Activated CD4-positive, CD25-positive, alpha-beta regulatory T cell treated with anti-CD3 and anti-CD28 coated beads, Interleukin-2, amount 50 U/mL, for 16 hours (primary cell): ENCODE measurements around the gene MAD1L1.
"Not testable (repeated sequence)": the region's sequence is repeated elsewhere in the genome, so short reads cannot be mapped to it uniquely, and the experiment has no call there.

ENCODE experiments used
- DNase-seq: peaks from one replicate; pipeline ENCODE4 v3.0.0-alpha.2; 2020; ENCODE audit warnings: low read depth, low spot score

MAD1L1 gene

GRCh38 chr7:1885465-1886226 lies 347.1 kb downstream of the MAD1L1 start:
- no peak for DNase-seq

GRCh38 chr7:1884583-1885350 lies 348.0 kb downstream of the MAD1L1 start:
- no peak for DNase-seq

DNA sequence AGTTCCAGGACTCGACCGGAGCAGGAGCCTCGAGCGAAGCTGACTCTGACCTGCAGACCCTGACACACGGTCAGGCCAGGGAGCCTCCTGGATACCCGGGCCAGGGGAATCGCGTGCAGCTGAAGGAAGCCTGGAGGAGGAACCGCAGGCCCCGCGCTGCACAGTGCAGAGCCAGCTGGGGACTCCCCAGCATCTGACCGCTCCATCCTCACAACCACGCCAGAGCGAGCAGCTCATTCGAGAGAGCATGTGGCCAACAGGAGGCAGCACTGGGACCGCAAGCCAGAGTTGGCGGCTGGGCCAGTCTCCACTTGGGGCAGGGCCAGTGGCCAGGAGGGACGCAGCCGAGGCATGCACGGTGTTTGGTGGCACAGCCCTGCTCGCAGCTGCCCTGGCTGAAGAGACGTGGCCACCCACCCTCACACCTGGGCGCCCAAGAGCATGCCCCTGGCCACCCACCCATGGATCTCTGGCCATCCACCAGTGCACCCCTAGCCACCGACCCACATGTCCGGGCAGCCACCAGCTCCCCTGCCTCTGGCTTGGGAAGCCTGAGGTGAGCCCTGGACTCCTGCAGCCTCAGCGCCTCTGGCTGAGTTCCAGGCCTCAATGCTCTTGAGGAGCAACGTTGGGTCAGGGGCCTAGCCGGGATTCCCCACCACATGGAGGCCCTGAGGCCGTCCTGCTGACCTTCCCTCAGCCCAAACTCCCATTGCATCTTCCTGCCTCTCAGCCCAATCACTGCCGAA lies 348.7 kb downstream of the MAD1L1 start:
- no peak for DNase-seq

- DNase-seq: no peak
Measured at GRCh38 chr7:1883031-1883761, 349.5 kb downstream of the MAD1L1 start.

- DNase-seq: no peak
Measured at GRCh38 chr7:1882451-1882850, 350.3 kb downstream of the MAD1L1 start.

DNA sequence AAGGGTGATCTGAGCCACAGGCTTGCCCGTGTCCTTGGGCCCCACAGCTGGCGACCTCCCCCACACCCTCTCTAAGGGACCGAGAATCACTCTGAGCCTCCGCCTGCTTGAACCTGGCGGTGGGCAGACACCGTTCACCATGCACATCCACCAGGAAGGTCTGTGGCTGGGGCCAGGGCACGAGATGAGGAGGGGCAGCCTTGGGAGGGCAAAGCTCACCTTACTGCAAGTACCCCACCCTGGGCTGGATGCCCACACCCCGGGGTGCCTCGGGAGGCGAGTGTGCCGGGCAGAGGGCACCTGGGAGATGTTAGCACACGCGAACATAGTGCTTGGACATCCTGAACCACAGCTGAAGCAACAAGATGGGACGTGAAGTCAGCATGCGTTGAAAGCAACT lies 350.8 kb downstream of the MAD1L1 start:
- no peak for DNase-seq

DNA sequence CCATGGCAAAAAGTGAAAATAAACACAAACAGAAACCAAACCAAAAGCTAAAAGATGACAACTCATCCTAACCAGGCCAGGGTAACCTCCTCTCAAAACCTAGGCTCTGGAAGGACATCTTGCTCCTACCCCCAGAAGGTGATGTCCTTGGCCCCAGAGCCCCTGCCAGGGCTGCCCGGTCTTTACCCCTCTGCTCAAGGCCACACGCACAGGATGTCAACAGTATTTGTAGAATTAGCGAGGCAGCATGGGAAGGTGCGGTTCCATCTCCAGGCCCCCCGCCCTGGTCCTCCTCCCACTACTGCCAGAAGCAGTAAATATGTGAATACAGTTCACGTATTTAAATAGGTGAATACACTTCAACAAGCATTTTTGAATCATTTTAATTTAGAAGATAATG lies 356.1 kb downstream of the MAD1L1 start:
- DNase-seq: not testable (repeated sequence)

DNA sequence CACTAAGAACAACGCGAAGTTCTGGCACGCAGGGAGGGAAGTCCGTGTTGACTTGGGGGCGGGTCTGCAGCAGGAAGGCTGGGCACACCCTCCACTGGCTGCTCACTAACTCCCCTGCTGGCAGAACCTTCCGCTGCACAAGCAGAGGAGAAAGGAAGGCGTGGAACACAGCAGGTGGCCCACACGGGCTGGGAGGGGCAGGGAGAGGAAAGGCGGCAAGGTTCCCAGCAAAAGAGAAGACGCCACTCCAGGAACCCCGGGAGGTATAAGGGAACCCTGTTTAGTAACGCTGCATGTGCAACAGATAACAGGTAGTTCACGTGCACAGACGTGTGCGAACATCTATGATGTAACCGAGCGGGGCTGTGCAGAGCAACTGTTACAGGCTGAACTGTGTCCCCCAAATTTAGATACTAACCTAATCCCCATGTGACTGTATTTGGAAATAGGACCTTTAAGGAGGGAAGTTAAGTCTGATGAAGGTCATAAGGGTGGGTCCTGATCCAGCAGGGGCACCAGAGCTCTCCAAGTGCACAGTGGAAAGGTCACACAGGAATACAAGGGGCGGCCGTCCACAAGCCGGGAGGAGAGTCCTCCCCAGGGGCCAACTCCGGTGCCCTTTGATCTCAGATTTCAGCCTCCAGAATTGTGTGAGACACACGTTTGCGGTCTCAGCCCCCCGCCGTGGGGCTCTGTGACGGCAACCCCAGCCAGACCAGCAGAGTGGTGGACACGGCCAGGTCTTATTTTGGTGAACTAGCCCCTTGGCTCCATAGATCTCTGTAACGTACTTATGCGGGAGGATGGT lies 357.1 kb downstream of the MAD1L1 start:
- DNase-seq: not testable (repeated sequence)

DNA sequence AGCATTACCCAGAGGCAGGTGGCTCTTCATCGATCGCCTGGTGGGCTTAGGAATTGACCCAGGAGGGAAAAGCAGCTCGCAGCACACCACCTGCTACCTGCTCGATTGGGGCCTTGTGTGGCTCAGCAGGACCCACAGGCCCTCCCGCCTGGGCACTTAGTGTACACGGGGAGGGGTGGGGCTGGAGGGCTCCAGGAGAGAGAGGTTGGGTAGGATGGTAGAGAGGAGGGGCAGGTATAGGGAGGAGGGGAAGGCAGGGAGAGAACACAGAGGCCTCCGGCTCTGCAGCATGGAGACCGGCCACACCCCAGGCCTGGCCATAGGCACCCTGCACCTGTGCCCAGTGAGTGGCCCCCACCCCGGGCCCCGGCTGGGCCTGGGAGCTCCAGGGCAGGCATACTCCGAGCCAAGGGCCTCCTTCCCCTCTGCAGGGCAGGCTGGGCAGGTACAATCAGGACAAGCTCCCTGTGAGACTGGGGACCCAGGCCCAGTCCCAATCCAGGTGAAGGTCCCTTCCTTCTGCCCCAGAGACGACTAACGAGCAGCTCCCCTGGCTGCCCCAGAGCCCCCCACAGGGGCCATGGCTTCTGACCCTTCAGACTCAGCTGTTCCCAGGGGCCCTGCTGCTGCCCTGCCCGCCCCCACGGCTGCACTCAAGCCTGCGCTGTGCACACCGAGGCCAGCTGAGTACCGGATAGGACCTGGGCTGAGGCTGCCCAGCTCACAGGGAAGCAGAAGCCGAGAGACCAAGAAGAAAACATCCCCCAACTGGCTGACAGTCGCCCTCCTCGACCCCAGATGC lies 358.0 kb downstream of the MAD1L1 start:
- DNase-seq: not testable (repeated sequence)

DNA sequence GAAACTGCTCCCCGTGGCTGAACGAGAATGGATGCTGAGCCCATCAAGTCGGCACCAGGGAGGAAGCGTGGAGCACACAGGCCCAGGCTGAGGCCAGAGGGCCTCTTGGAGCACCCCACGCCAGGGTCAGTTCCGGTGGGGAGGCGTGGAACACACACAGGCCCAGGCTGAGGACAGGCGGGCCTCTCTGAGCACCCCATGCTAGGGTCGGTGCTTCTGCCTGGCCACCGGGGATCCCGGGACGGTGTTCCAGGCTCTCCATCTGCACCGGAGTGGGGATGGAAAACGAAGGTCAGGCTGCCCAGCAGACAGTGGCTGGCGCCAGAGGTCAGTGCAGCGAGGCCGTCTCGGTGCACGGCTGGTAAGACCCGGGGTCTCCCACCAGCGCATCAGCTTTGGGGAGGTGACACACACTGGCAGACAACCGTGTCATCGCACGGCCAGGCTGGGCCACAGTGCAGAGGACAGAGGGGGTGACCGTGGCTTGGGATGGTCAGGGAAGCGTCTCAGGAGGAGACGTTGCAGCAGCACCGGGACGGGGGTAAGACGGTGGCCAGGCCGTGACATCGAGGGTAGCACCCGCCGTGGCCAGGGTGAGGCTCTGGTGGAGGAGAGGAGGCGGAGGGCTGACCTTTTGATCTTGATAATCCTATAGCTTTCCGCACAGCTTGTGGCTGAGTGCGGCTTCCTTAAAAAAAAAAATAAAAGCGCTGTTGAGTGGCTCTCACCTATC lies 358.7 kb downstream of the MAD1L1 start:
- no peak for DNase-seq

DNA sequence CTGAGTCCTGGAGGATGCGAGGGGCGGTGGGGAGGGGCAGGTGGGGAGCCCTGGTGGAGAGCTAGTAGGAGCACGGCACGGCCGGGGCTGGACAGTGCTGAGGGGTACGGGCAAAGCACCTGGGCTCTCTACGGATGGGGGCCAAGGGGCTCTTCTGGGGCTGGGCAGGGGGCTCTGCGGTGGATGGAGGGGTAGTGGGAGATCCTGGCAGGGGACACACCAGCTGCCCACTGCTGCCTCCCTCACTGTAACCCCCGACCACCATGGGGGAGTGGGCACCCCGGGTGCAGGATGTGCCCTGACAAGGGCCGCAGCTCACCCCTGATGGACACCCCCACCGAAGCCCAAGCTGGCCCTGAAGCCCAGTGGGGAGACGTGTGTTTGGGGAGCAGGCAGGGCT lies 359.3 kb downstream of the MAD1L1 start:
- no peak for DNase-seq

- no peak for DNase-seq
Measured at GRCh38 chr7:1873070-1873405, 359.7 kb downstream of the MAD1L1 start.

DNA sequence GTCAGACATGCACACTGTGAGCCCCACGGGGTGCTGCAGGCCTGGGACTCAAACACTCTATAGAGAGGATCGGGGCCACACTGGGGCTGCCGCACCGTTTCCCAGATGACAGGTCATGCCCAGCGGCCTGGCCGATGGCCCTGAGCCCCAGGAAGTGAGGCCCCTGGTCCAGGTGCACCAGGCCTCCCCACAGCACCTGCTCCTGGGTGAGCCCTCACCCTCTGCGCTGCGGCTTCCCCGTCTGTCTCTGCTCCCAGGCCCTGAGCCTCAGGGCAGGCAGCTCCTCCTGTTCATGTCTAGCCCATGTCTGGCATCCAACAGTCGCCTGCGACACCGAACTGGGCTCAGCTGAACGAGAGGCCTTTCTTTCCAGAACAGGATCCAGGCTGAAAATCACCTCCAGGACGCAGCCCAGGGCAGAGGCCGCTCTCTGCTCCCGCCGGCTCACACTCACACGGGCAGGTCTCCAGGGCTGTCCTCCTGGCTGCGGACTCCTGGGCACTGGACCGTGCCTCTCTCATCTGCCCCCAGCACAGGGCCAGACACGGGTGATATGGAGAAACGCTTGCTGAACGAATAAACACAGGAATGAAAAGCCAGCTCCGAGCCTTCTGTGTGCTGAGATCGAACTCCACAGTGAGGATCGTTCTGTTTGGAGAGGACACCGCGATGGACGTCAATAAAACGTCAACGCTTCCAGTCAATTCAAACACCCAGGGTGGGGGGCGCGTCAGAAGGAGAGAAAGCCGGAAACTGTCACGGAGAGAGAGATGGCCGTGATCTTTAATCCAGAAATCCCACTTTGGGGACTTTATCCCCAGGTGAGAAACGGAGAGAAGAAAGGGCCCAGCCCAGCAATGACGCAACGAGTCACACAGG lies 360.3 kb downstream of the MAD1L1 start:
- no peak for DNase-seq

DNA sequence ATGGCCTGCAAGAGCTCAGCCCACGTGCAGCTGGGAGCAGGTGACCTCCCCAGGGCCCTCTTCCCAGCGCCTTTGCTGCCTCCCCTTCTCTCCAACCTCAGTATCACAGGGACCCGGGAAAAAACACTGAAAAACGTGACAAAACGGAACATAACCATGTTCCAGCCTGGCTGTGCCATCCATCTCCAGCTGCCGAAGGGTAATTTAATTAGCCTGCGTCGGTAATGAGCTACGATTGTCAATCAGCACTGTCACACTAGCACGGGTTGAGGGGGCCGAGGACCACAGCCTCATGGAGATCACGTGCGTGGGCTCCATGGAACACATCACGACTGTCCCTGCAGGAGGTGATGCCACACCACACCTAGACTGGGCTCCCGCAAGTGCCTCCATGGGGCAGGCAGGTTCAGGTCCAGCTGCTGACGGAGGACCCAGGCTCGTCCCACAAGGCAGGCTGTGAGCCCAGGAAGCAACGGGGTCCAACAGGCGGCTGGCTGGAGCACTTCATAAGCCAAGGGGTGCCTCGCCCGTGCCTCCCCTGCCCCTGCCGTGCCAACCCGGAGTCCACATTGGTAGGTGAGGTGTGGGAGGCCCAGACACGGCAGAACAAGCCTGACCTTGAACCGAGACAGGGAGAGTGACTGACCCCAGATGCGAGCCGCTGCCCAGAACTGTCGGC lies 363.2 kb downstream of the MAD1L1 start:
- DNase-seq: no peak

DNA sequence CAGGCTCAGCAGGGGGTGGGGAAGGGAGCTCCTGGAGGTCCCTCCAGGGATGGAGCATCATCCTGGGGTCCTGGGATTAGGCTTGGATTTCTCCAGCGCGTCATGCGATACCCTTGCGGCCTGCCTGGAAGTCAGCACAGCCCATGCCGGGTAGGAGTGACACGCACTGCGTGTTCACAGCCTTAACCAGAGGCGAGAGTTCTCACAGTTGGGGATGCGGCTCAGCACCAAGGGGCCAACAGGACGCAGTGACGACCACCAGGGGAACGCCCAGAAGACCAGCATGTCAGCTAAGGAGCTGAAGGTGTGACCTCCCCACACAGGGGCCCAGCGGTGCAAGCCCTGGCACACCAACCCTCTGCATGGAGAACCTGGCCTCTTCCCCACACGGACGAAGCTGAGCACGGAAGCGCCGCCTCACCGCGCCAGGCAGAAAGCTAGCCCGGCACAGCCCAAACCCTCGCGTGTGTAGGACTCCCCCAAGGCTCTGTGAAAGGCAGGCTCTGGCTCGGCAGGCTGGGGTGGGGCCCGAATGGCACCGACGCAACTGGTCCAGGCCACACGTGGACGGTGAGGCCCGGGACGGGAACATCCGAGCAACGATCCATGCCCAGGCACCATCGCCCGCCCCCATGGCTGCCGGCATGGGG lies 364.1 kb downstream of the MAD1L1 start:
- no peak for DNase-seq

GRCh38 chr7:1867370-1868260 lies 365.1 kb downstream of the MAD1L1 start:
- DNase-seq: no peak
